ENCODE data around the gene CDADC1. TPM values are rescaled to one million over a fixed set of nuclear protein-coding genes. Genes with fewer than 3 reads are reported as not detected.

Gene CDADC1
- total RNA-seq, 1 donor from 2014 or later, result 8.9 TPM

- DNase-seq (ENCODE audit: low spot score), result no peak
These were observed 22.3 kb upstream of the CDADC1 start for GRCh38 chr13:49225223-49226042.

GRCh38 chr13:49226613-49227012 is 21.1 kb upstream of the CDADC1 start:
- peaks cover 3% of the 10 kb centered on the region for H3K36me3 Mint-ChIP-seq (ENCODE audit: low read depth)
- no peak for TF ChIP-seq CTCF (IDR thresholded peaks at IDR 0.05)
- no peaks in the 10 kb centered on the region for H3K4me1 Mint-ChIP-seq (ENCODE audit: low read depth)
- H3K27ac Mint-ChIP-seq (ENCODE audit: unreplicated experiment), result no peak overlapping the region
- H3K27me3 Mint-ChIP-seq (ENCODE audit: low read depth), result peaks cover 34% of the 10 kb centered on the region
- no peaks in the 10 kb centered on the region for H3K9me3 Mint-ChIP-seq (ENCODE audit: low read depth)
- DNase-seq (ENCODE audit: low spot score), result no peak
- H3K4me3 Mint-ChIP-seq (ENCODE audit: unreplicated experiment), result no peak overlapping the region

More at GRCh38 chr13:49225223-49226042, 22.3 kb upstream of the CDADC1 start:
- H3K4me3 Mint-ChIP-seq (ENCODE audit: unreplicated experiment), result no peak overlapping the region
- H3K27me3 Mint-ChIP-seq (ENCODE audit: low read depth), result peaks cover 40% of the 10 kb centered on the region
- H3K4me1 Mint-ChIP-seq (ENCODE audit: low read depth), result no peaks in the 10 kb centered on the region
- H3K9me3 Mint-ChIP-seq (ENCODE audit: low read depth), result no peaks in the 10 kb centered on the region
- peaks cover 3% of the 10 kb centered on the region for H3K36me3 Mint-ChIP-seq (ENCODE audit: low read depth)
- no peak for TF ChIP-seq CTCF (IDR thresholded peaks at IDR 0.05)
- H3K27ac Mint-ChIP-seq (ENCODE audit: unreplicated experiment), result no peak overlapping the region

- DNase-seq (ENCODE audit: low spot score), result no peak
- Mint-ChIP-seq H3K4me1 (ENCODE audit: low read depth) (no peaks in the 10 kb centered on the region), H3K4me3 (ENCODE audit: unreplicated experiment) (no peak overlapping the region), H3K27ac (ENCODE audit: unreplicated experiment) (no peak overlapping the region), H3K27me3 (ENCODE audit: low read depth) (no peaks in the 10 kb centered on the region), H3K9me3 (ENCODE audit: low read depth) (peaks cover 2% of the 10 kb centered on the region), H3K36me3 (ENCODE audit: low read depth) (no peaks in the 10 kb centered on the region)
- no peak for TF ChIP-seq CTCF (IDR thresholded peaks at IDR 0.05)
These were observed 13.0 kb upstream of the CDADC1 start for GRCh38 chr13:49234741-49235140.

GRCh38 chr13:49235856-49236431 is 11.8 kb upstream of the CDADC1 start:
- Mint-ChIP-seq H3K27me3 (ENCODE audit: low read depth) (no peaks in the 10 kb centered on the region), H3K4me1 (ENCODE audit: low read depth) (no peaks in the 10 kb centered on the region), H3K27ac (ENCODE audit: unreplicated experiment) (no peak overlapping the region), H3K36me3 (ENCODE audit: low read depth) (no peaks in the 10 kb centered on the region), H3K9me3 (ENCODE audit: low read depth) (peaks cover 2% of the 10 kb centered on the region), H3K4me3 (ENCODE audit: unreplicated experiment) (no peak overlapping the region)
- DNase-seq (ENCODE audit: low spot score), result no peak
- TF ChIP-seq CTCF (IDR thresholded peaks at IDR 0.05), result no peak

GRCh38 chr13:49238621-49239020 is 9.1 kb upstream of the CDADC1 start:
- Mint-ChIP-seq H3K36me3 (ENCODE audit: low read depth) (no peaks in the 10 kb centered on the region), H3K4me1 (ENCODE audit: low read depth) (no peaks in the 10 kb centered on the region), H3K27ac (ENCODE audit: unreplicated experiment) (no peak overlapping the region), H3K27me3 (ENCODE audit: low read depth) (no peaks in the 10 kb centered on the region), H3K9me3 (ENCODE audit: low read depth) (no peaks in the 10 kb centered on the region), H3K4me3 (ENCODE audit: unreplicated experiment) (no peak overlapping the region)
- no peak for DNase-seq (ENCODE audit: low spot score)
- TF ChIP-seq CTCF (IDR thresholded peaks at IDR 0.05), result no peak

All from chondrocyte (in vitro differentiated cells).